GM12878 (cell line): ENCODE measurements around the gene LYSMD1. TPM values are rescaled to one million over a fixed set of nuclear protein-coding genes. Genes with fewer than 3 reads are reported as not detected.
A peak's percentile ranks its signal among the peaks of the same experiment; 100 is the strongest.

Experiments used
- CEBPB ChIP-seq, 2 experiments: fragments of 150-350 bp in 1 of 2; IDR thresholded peaks; 2 replicates each; pipeline ENCODE4 v1.6.1; 2012 to 2014; ENCODE audit warnings: low read depth in 2 of 2, low read length in 2 of 2, borderline replicate concordance in 1 of 2, inconsistent platforms in 1 of 2
- CHD4 ChIP-seq: fragments of 200-600 bp; sonication (generic); IDR thresholded peaks from 2 replicates; pipeline ENCODE4 v1.6.1; 2016; ENCODE audit warnings: mild to moderate bottlenecking
- ELK1 ChIP-seq: IDR thresholded peaks from 2 replicates; pipeline ENCODE4 v1.6.1; 2012; ENCODE audit warnings: low read depth, low read length, improper control_type of control experiment
- HDAC6 ChIP-seq: fragments of 200-600 bp; sonication (generic); IDR thresholded peaks from one replicate; pipeline ENCODE4 v1.8.0; 2017; ENCODE audit warnings: antibody characterized with exemption; ENCODE audit not compliant: unreplicated experiment
- POLR2A ChIP-seq: IDR thresholded peaks from 2 replicates; pipeline ENCODE4 v1.6.1; 2011; ENCODE audit warnings: low read depth, mild to moderate bottlenecking, low read length
- POLR2AphosphoS5 ChIP-seq: IDR thresholded peaks from 2 replicates; pipeline ENCODE4 v1.6.1; 2011; ENCODE audit warnings: mild to moderate bottlenecking, low read length, inconsistent platforms
- RB1 ChIP-seq: fragments of 450-650 bp; formaldehyde crosslinking; IDR thresholded peaks from 2 replicates; pipeline ENCODE4 v1.6.1; 2017; ENCODE audit warnings: mild to moderate bottlenecking, borderline replicate concordance
- SUZ12 ChIP-seq: fragments of 200-600 bp; sonication (generic); IDR thresholded peaks from one replicate; pipeline ENCODE4 v1.6.1; 2018; ENCODE audit warnings: antibody characterized with exemption, mild to moderate bottlenecking; ENCODE audit not compliant: unreplicated experiment
- YBX1 ChIP-seq: fragments of 450-650 bp; IDR thresholded peaks from 2 replicates; pipeline ENCODE4 v1.6.1; 2016; ENCODE audit warnings: antibody characterized with exemption
- ZBED1 ChIP-seq: IDR thresholded peaks from 2 replicates; pipeline ENCODE4 v1.6.1; 2016; ENCODE audit warnings: borderline replicate concordance
- ZNF592 ChIP-seq: fragments of 450-650 bp; IDR thresholded peaks from 2 replicates; pipeline ENCODE4 v1.6.1; 2017; ENCODE audit warnings: mild to moderate bottlenecking, moderate library complexity
- polyA plus RNA-seq, 11 experiments: library from polyadenylated mRNA; depleted of rRNA in 4 of 11; unstranded in 6 of 11; stranded (reverse) in 5 of 11; fragments of >200 nt; fragmentation: Nextera tagmentation in 4 of 11; fragmentation: Illumina TruSeq in 1 of 11; extraction: Ambion mirVana in 4 of 11; extraction: Trizol in 1 of 11; gene quantifications; 1 replicate in 1 of 11; 2 replicates in 10 of 11; pipeline versions ENCODE4 v1.2.1 to v1.2.3, GENCODE V29; 2011 to 2016; ENCODE audit warnings: inconsistent platforms in 2 of 11, missing spikeins in 2 of 11, low read depth in 1 of 11
- total RNA-seq, 4 experiments: library from RNA; depleted of rRNA in 3 of 4; stranded (reverse); fragments of >200 nt in 3 of 4; fragmentation: Illumina TruSeq in 1 of 4; extraction: Trizol in 1 of 4; gene quantifications; 2 replicates each; pipeline versions ENCODE4 v1.2.1 to v1.2.3, GENCODE V29; 2013 to 2021
- TF ChIP-seq, protein P1 (sequence below): IDR thresholded peaks from 2 replicates; pipeline ENCODE4 v1.6.1; 2012; ENCODE audit warnings: improper control_type of control experiment, low read depth, low read length; ENCODE audit not compliant: insufficient replicate concordance
- TF ChIP-seq, protein P2 (sequence below): IDR thresholded peaks from 2 replicates; pipeline ENCODE4 v1.6.1; 2012; ENCODE audit warnings: low read depth, low read length, improper control_type of control experiment
- TF ChIP-seq, protein P3 (sequence below): IDR thresholded peaks from 2 replicates; pipeline ENCODE4 v1.6.1; 2011; ENCODE audit warnings: low read depth, mild to moderate bottlenecking, low read length, moderate library complexity, borderline replicate concordance; ENCODE audit errors: extremely low read depth
- TF ChIP-seq, protein P4 (sequence below): fragments of 450-650 bp; formaldehyde crosslinking; IDR thresholded peaks from 2 replicates; pipeline ENCODE4 v1.4.0; 2022; ENCODE audit warnings: mild to moderate bottlenecking, moderate library complexity

LYSMD1 gene
- total and polyA plus RNA-seq, 10 of the 15 experiments (the other 5 are each of a cell fraction or from before 2014, with no cell fraction given): 0.80 to 10.4 (median 6.5) TPM

DNA sequence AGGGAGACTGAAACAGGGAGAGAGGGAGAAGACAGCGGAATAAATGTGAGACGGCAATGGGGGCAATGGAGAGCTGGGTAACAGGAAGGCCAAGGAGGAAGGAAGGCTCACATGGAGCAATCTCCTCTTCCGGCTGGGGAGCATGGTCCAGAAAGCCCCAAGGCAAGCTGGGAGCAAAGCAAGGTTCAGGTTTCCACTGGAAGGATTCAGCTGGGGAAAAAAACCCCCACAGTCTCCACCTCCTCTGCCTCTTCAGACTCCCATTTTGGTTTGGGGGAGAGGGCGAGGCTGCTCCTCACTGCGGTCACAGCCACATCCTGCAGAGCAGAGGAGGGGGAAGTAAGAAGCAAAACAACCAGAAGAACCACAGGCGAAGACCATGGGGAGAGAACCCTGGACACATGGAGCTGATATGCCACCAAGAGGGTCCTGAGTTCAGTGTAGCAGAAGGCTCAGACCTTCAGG lies 8.6 kb downstream of the LYSMD1 start (continued):
- TF ChIP-seq ZBED1 (no peak), POLR2AphosphoS5 (peak; percentile 72; the same call in 1 of the 2 replicates), ELK1 (no peak), CEBPB (IDR thresholded peaks at IDR 0.05; ENCODE audit: borderline replicate concordance in 1 of 2, low read depth in 2 of 2, low read length in 2 of 2) (no peak), HDAC6 (no peak), ZNF592 (no peak), SUZ12 (no peak), CHD4 (no peak), YBX1 (no peak), POLR2A (0 out of 2 replicates have a peak, but pooled peaks have one; percentile 35), RB1 (no peak)
- TF ChIP-seq, protein P1, sequence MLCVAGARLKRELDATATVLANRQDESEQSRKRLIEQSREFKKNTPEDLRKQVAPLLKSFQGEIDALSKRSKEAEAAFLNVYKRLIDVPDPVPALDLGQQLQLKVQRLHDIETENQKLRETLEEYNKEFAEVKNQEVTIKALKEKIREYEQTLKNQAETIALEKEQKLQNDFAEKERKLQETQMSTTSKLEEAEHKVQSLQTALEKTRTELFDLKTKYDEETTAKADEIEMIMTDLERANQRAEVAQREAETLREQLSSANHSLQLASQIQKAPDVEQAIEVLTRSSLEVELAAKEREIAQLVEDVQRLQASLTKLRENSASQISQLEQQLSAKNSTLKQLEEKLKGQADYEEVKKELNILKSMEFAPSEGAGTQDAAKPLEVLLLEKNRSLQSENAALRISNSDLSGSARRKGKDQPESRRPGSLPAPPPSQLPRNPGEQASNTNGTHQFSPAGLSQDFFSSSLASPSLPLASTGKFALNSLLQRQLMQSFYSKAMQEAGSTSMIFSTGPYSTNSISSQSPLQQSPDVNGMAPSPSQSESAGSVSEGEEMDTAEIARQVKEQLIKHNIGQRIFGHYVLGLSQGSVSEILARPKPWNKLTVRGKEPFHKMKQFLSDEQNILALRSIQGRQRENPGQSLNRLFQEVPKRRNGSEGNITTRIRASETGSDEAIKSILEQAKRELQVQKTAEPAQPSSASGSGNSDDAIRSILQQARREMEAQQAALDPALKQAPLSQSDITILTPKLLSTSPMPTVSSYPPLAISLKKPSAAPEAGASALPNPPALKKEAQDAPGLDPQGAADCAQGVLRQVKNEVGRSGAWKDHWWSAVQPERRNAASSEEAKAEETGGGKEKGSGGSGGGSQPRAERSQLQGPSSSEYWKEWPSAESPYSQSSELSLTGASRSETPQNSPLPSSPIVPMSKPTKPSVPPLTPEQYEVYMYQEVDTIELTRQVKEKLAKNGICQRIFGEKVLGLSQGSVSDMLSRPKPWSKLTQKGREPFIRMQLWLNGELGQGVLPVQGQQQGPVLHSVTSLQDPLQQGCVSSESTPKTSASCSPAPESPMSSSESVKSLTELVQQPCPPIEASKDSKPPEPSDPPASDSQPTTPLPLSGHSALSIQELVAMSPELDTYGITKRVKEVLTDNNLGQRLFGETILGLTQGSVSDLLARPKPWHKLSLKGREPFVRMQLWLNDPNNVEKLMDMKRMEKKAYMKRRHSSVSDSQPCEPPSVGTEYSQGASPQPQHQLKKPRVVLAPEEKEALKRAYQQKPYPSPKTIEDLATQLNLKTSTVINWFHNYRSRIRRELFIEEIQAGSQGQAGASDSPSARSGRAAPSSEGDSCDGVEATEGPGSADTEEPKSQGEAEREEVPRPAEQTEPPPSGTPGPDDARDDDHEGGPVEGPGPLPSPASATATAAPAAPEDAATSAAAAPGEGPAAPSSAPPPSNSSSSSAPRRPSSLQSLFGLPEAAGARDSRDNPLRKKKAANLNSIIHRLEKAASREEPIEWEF: no peak
- TF ChIP-seq, protein P2, sequence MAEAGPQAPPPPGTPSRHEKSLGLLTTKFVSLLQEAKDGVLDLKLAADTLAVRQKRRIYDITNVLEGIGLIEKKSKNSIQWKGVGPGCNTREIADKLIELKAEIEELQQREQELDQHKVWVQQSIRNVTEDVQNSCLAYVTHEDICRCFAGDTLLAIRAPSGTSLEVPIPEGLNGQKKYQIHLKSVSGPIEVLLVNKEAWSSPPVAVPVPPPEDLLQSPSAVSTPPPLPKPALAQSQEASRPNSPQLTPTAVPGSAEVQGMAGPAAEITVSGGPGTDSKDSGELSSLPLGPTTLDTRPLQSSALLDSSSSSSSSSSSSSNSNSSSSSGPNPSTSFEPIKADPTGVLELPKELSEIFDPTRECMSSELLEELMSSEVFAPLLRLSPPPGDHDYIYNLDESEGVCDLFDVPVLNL: no peak
- TF ChIP-seq, protein P3, sequence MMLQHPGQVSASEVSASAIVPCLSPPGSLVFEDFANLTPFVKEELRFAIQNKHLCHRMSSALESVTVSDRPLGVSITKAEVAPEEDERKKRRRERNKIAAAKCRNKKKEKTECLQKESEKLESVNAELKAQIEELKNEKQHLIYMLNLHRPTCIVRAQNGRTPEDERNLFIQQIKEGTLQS: no peak
- TF ChIP-seq, protein P4, sequence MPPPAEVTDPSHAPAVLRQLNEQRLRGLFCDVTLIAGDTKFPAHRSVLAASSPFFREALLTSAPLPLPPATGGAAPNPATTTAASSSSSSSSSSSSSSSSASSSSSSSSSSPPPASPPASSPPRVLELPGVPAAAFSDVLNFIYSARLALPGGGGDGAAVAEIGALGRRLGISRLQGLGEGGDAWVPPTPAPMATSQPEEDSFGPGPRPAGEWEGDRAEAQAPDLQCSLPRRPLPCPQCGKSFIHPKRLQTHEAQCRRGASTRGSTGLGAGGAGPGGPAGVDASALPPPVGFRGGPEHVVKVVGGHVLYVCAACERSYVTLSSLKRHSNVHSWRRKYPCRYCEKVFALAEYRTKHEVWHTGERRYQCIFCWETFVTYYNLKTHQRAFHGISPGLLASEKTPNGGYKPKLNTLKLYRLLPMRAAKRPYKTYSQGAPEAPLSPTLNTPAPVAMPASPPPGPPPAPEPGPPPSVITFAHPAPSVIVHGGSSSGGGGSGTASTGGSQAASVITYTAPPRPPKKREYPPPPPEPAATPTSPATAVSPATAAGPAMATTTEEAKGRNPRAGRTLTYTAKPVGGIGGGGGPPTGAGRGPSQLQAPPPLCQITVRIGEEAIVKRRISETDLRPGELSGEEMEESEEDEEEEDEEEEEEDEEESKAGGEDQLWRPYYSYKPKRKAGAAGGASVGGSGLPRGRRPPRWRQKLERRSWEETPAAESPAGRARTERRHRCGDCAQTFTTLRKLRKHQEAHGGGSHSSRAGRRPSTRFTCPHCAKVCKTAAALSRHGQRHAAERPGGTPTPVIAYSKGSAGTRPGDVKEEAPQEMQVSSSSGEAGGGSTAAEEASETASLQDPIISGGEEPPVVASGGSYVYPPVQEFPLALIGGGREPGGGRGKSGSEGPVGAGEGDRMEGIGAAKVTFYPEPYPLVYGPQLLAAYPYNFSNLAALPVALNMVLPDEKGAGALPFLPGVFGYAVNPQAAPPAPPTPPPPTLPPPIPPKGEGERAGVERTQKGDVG (CRISPR knock-in tag): no peak
